ENCODE results near the gene CATSPERD.
"Not testable (repeated sequence)": the region's sequence is repeated elsewhere in the genome, so short reads cannot be mapped to it uniquely, and the experiment has no call there.

CATSPERD gene

GRCh38 chr19:5697890-5698634, 22.4 kb upstream of the CATSPERD start:
- no peak for DNase-seq (ENCODE audit: low read depth in 1 of 2, low spot score in 1 of 2)

- DNase-seq (ENCODE audit: low read depth in 1 of 2, low spot score in 1 of 2) = no peak
Measured at GRCh38 chr19:5698635-5699422, 21.6 kb upstream of the CATSPERD start.

GRCh38 chr19:5700455-5701092, 19.9 kb upstream of the CATSPERD start:
- no peak for DNase-seq (ENCODE audit: low read depth in 1 of 2, low spot score in 1 of 2)

- DNase-seq (ENCODE audit: low read depth in 1 of 2, low spot score in 1 of 2) = not testable (repeated sequence)
Measured at GRCh38 chr19:5702053-5702410, 18.4 kb upstream of the CATSPERD start.

GRCh38 chr19:5703819-5704818, 16.3 kb upstream of the CATSPERD start:
- DNase-seq (ENCODE audit: low read depth in 1 of 2, low spot score in 1 of 2) = no peak

GRCh38 chr19:5705552-5705951, 14.9 kb upstream of the CATSPERD start:
- DNase-seq (ENCODE audit: low read depth in 1 of 2, low spot score in 1 of 2) = no peak

- DNase-seq (ENCODE audit: low read depth in 1 of 2, low spot score in 1 of 2) = no peak
Measured at GRCh38 chr19:5706876-5707573, 13.4 kb upstream of the CATSPERD start.

GRCh38 chr19:5707576-5708575, 12.6 kb upstream of the CATSPERD start:
- DNase-seq (ENCODE audit: low read depth in 1 of 2, low spot score in 1 of 2) = no peak

- DNase-seq (ENCODE audit: low read depth in 1 of 2, low spot score in 1 of 2) = no peak
Measured at GRCh38 chr19:5711025-5711424, 9.4 kb upstream of the CATSPERD start.

GRCh38 chr19:5711713-5712161, 8.7 kb upstream of the CATSPERD start:
- no peak for DNase-seq (ENCODE audit: low read depth in 1 of 2, low spot score in 1 of 2)

- no peak for DNase-seq (ENCODE audit: low read depth in 1 of 2, low spot score in 1 of 2)
Measured at GRCh38 chr19:5713228-5713627, 7.2 kb upstream of the CATSPERD start.

GRCh38 chr19:5714816-5715215, 5.6 kb upstream of the CATSPERD start:
- no peak for DNase-seq (ENCODE audit: low read depth in 1 of 2, low spot score in 1 of 2)

- no peak for DNase-seq (ENCODE audit: low read depth in 1 of 2, low spot score in 1 of 2)
Measured at GRCh38 chr19:5717215-5717935, 3.1 kb upstream of the CATSPERD start.

- peak in 1 of 2 donors; percentile 29 for DNase-seq (ENCODE audit: low read depth in 1 of 2, low spot score in 1 of 2)
Measured at GRCh38 chr19:5718037-5718578, 2.3 kb upstream of the CATSPERD start.

- DNase-seq (ENCODE audit: low read depth in 1 of 2, low spot score in 1 of 2) = peak in 1 of 2 donors; percentile 35
Measured at GRCh38 chr19:5718579-5719273, 1.7 kb upstream of the CATSPERD start.

- DNase-seq (ENCODE audit: low read depth in 1 of 2, low spot score in 1 of 2) = no peak
Measured at GRCh38 chr19:5719274-5719960, 1.0 kb upstream of the CATSPERD start.

All from activated T-helper 1 cell treated with anti-CD3 and anti-CD28 coated beads, Interleukin-2, amount 50 U/mL, for 16 hours (primary cell).